Esophagus (tissue), 2 donors: ENCODE data around the gene KRTAP5-4. TPM values are rescaled to one million over a fixed set of nuclear protein-coding genes. Genes with fewer than 3 reads are reported as not detected.
A peak's percentile ranks its signal among the peaks of the same experiment; 100 is the strongest.
"Not testable (repeated sequence)": the region's sequence is repeated elsewhere in the genome, so short reads cannot be mapped to it uniquely, and the experiment has no call there.

Source experiments
- H3K27ac ChIP-seq, 2 donors: one replicate each; pipeline ENCODE4 v1.5.1; 2013; ENCODE audit warnings: low read depth in 2 of 2, mild to moderate bottlenecking in 2 of 2, inconsistent platforms in 1 of 2, low read length in 1 of 2, moderate library complexity in 1 of 2
- H3K27me3 ChIP-seq, 2 donors: one replicate each; pipeline ENCODE4 v1.6.1; 2013; ENCODE audit warnings: low read length in 2 of 2, control low read depth in 1 of 2, mild to moderate bottlenecking in 1 of 2; ENCODE audit not compliant: insufficient read depth in 2 of 2, control insufficient read depth in 1 of 2
- H3K36me3 ChIP-seq, 2 donors: one replicate each; pipeline ENCODE4 v1.6.1; 2013; ENCODE audit warnings: low read length in 1 of 2; ENCODE audit not compliant: control insufficient read depth in 2 of 2, insufficient read depth in 2 of 2
- H3K4me1 ChIP-seq, 2 donors: one replicate each; pipeline ENCODE4 v1.6.1; 2013; ENCODE audit warnings: low read length in 1 of 2; ENCODE audit not compliant: control insufficient read depth in 2 of 2, insufficient read depth in 2 of 2
- H3K4me3 ChIP-seq, 2 donors: one replicate each; pipeline ENCODE4 v1.5.1; 2013; ENCODE audit warnings: low read length in 2 of 2, mild to moderate bottlenecking in 2 of 2, low read depth in 1 of 2, moderate library complexity in 1 of 2
- H3K9me3 ChIP-seq, 2 donors: one replicate each; pipeline ENCODE4 v1.6.1; 2013; ENCODE audit warnings: mild to moderate bottlenecking in 2 of 2, low read depth in 1 of 2, low read length in 1 of 2, moderate library complexity in 1 of 2; ENCODE audit not compliant: control insufficient read depth in 2 of 2, insufficient read depth in 1 of 2
- WGBS, 2 donors: extraction: QIAGEN DNeasy Blood & Tissue Kit; methylation state at CpG; one replicate each; pipeline ENCODE4 v1.1.7; 2013; 5-methylcytosine and 5-hydroxymethylcytosine counted together
- polyA plus RNA-seq, 2 donors: library from polyadenylated mRNA; stranded (reverse); fragments of 200-250 nt; gene quantifications; one replicate each; pipeline ENCODE4 v1.2.3, GENCODE V29; 2013
- donor health status: healthy with polysubstance abuse.
- donor health status: Bipolar disorder and iron deficiency.

Gene KRTAP5-4
- polyA plus RNA-seq, 2 donors, result not detected

DNA sequence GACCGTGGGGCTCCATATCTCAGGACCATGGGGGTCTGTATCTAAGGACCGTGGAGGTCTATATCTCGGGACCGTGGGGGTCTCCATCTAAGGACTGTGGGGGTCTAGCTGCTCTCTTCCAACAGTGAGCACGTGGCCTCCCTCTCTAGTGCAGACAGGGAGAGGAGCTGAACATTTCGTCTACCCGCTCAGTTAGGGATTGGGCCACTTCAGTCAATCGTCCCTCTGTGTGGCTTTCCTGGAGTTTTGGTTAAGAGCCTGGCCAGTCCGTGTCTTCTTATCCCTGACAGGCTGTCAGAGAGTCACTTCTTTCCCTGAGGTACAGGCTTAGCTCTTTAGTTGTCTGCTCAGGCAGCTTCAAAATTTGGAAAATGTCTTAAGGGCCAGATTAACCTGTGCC is 40.0 kb downstream of the KRTAP5-4 start:
- H3K27ac ChIP-seq, result no peak overlapping the region
- H3K27me3 ChIP-seq, result no peaks in the 10 kb centered on the region
- 83 to 84% methylated on average over 9 of the region's 9 CpGs for WGBS, 2 donors
- no peak overlapping the region for H3K4me3 ChIP-seq
- peaks cover 4 to 7% of the 10 kb centered on the region in 2 donors for H3K9me3 ChIP-seq
- no peaks in the 10 kb centered on the region for H3K36me3 ChIP-seq
- H3K4me1 ChIP-seq, result no peaks in the 10 kb centered on the region

DNA sequence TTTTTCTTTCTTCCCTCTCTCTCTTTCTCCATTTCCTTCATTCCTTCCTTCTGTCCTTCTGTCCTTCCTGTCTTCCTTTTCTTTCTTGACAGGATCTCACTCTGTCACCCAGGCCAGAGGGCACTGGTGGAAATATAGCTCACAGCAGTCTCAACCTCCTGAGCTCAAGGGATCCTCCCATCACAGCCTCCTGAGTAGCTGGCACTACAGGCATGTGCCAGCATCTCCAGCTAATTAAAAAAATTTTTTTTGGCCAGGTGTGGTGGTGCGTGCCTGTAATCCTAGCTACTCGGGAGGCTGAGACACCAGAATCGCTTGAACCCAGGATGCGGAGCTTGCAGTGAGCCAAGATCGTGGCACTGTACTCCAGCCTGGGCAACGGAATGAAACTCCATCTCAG is 45.1 kb downstream of the KRTAP5-4 start:
- WGBS, 2 donors, result 73 to 84% methylated on average over 6 of the region's 6 CpGs
- H3K27ac ChIP-seq, result no peak overlapping the region
- peaks cover 0 to 2% of the 10 kb centered on the region in 2 donors for H3K27me3 ChIP-seq
- no peak overlapping the region for H3K4me3 ChIP-seq
- no peaks in the 10 kb centered on the region for H3K36me3 ChIP-seq
- H3K9me3 ChIP-seq, result peaks cover 4 to 7% of the 10 kb centered on the region in 2 donors
- peaks cover 4% of the 10 kb centered on the region in 2 donors for H3K4me1 ChIP-seq

DNA sequence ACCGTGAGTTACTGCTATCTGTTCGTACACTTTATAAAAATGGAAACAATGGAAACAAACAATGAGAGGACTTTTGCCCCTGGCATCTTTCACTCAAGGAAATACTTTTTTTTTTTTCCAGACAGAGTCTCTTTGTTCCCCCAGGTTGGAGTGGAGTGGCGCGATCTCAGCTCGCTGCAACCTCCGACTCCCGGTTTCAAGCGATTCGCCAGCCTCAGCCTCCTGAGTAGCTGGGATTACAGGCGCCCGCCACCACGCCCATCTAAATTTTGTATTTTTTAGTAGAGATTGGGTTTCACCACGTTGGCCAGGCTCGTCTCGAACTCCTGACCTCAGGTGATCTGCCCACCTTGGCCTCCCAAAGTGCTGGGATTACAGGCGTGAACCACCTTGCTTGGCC is 46.2 kb downstream of the KRTAP5-4 start:
- H3K36me3 ChIP-seq, H3K9me3 ChIP-seq, H3K4me3 ChIP-seq, H3K4me1 ChIP-seq, H3K27me3 ChIP-seq, H3K27ac ChIP-seq: not testable (repeated sequence)
- WGBS, 2 donors, result 77 to 80% methylated on average over 16 of the region's 16 CpGs

DNA sequence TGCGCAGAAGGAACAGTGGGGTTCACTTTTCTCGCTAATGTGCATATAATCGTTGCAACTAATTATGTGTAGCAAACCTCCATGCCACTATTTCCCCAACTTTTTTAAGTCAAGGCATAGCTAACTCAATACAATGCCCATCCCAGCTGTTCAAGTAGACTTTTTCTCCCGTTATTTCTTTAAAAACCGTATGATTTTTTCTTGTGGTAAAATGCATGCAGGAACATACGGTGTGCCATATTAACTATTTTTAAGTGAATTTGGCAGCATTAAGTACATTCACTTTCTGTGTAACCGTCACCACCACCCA is 47.0 kb downstream of the KRTAP5-4 start:
- no peak overlapping the region for H3K27ac ChIP-seq
- WGBS, 2 donors, result 13% methylated on average over 7 of the region's 7 CpGs
- peaks cover 0 to 2% of the 10 kb centered on the region in 2 donors for H3K27me3 ChIP-seq
- H3K4me3 ChIP-seq, result no peak overlapping the region
- H3K9me3 ChIP-seq, result peaks cover 4 to 7% of the 10 kb centered on the region in 2 donors
- H3K4me1 ChIP-seq, result peaks cover 6 to 7% of the 10 kb centered on the region in 2 donors
- H3K36me3 ChIP-seq, result no peaks in the 10 kb centered on the region

- Histone ChIP-seq H3K36me3 (no peaks in the 10 kb centered on the region), H3K27ac (peak overlapping the region; percentile 4 to 46), H3K4me3 (peak overlapping the region; percentile 21 to 32), H3K4me1 (peaks cover 6 to 7% of the 10 kb centered on the region in 2 donors), H3K9me3 (peaks cover 4 to 7% of the 10 kb centered on the region in 2 donors), H3K27me3 (peaks cover 0 to 2% of the 10 kb centered on the region in 2 donors)
- 1% methylated on average over 53 to 64 of the region's 64 CpGs for WGBS, 2 donors
These were observed 47.6 kb downstream of the KRTAP5-4 start for GRCh38 chr11:1574238-1574932.

DNA sequence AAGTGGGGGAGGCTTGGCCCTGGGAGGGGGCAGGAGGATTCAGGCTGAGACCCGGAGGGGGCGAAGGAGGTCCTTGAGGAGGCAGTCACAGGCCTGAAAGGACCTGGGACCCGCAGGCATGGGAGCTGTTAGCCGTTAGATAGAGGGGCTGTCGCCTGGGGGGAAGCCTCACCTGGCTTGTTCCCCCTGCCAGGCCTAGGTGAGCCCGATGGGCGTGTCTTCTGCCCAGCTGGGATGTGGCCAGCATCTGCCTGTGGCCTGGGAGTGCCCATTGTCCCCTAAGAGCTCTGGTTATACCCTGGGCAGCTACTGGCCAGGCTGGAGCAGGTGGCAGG is 48.1 kb downstream of the KRTAP5-4 start:
- peaks cover 7 to 9% of the 10 kb centered on the region in 2 donors for H3K4me1 ChIP-seq
- H3K27me3 ChIP-seq, result peaks cover 0 to 2% of the 10 kb centered on the region in 2 donors
- peaks cover 4 to 7% of the 10 kb centered on the region in 2 donors for H3K9me3 ChIP-seq
- no peaks in the 10 kb centered on the region for H3K36me3 ChIP-seq
- H3K27ac ChIP-seq, result peak overlapping the region; percentile 4 to 46
- 6 to 10% methylated on average over 7 of the region's 7 CpGs for WGBS, 2 donors
- peak overlapping the region; percentile 32 to 35 for H3K4me3 ChIP-seq

GRCh38 chr11:1573077-1573902 is 48.6 kb downstream of the KRTAP5-4 start:
- H3K4me3 ChIP-seq, result peak overlapping the region; percentile 35 to 51
- H3K36me3 ChIP-seq, result no peaks in the 10 kb centered on the region
- WGBS, 2 donors, result 3 to 4% methylated on average over 36 to 37 of the region's 37 CpGs
- peaks cover 7 to 9% of the 10 kb centered on the region in 2 donors for H3K4me1 ChIP-seq
- H3K27me3 ChIP-seq, result peaks cover 0 to 2% of the 10 kb centered on the region in 2 donors
- H3K27ac ChIP-seq, result peak overlapping the region; percentile 27 to 46
- H3K9me3 ChIP-seq, result peaks cover 0 to 2% of the 10 kb centered on the region in 2 donors

GRCh38 chr11:1572197-1573076 is 49.5 kb downstream of the KRTAP5-4 start, which contains the start of gene DUSP8:
Gene DUSP8 (minus strand): TSS chr11:1572271. CDS start chr11:1565826, 6,445 bp downstream.
- peaks cover 0 to 2% of the 10 kb centered on the region in 2 donors for H3K27me3 ChIP-seq
- H3K4me3 ChIP-seq, result peak within 1 kb of the TSS; percentile 51 to 52
- H3K4me1 ChIP-seq, result peaks cover 7 to 9% of the 10 kb centered on the region in 2 donors
- peak within 1 kb of the TSS; percentile 31 to 36 for H3K27ac ChIP-seq
- H3K9me3 ChIP-seq, result no peaks in the 10 kb centered on the region
- 1% methylated on average over 68 to 124 of the region's 124 CpGs for WGBS, 2 donors
- no peaks in the 10 kb centered on the region for H3K36me3 ChIP-seq

- Histone ChIP-seq H3K27me3 (peaks cover 0 to 2% of the 10 kb centered on the region in 2 donors), H3K4me1 (peaks cover 7 to 9% of the 10 kb centered on the region in 2 donors), H3K9me3 (no peaks in the 10 kb centered on the region), H3K36me3 (no peaks in the 10 kb centered on the region), H3K4me3 (peak overlapping the region; percentile 51 to 52), H3K27ac (peak overlapping the region; percentile 31 to 36)
- 1% methylated on average over 19 to 91 of the region's 91 CpGs for WGBS, 2 donors
These were observed 50.2 kb downstream of the KRTAP5-4 start for GRCh38 chr11:1571760-1572196.
